Neural crest cell (in vitro differentiated cells): ENCODE measurements around the gene GTF2IRD1. TPM values are rescaled to one million over a fixed set of nuclear protein-coding genes. Genes with fewer than 3 reads are reported as not detected.
"Not testable (repeated sequence)": the region's sequence is repeated elsewhere in the genome, so short reads cannot be mapped to it uniquely, and the experiment has no call there.

ENCODE experiments used
- DNase-seq: peaks from one replicate; pipeline ENCODE4 v3.0.0; 2021; ENCODE audit warnings: low read depth, mixed read lengths, low spot score
- H3K27ac Mint-ChIP-seq: one replicate; pipeline ENCODE4 v1.8.0; 2021; ENCODE audit warnings: mild to moderate bottlenecking, mixed read lengths; ENCODE audit not compliant: unreplicated experiment
- H3K27me3 Mint-ChIP-seq: 2 replicates; pipeline ENCODE4 v1.8.0; 2021; ENCODE audit warnings: low read depth, mild to moderate bottlenecking, mixed read lengths
- H3K36me3 Mint-ChIP-seq: 2 replicates; pipeline ENCODE4 v1.8.0; 2021; ENCODE audit warnings: low read depth, mild to moderate bottlenecking, mixed read lengths
- H3K4me1 Mint-ChIP-seq: 2 replicates; pipeline ENCODE4 v1.8.0; 2021; ENCODE audit warnings: mixed read lengths
- H3K4me3 Mint-ChIP-seq: one replicate; pipeline ENCODE4 v1.8.0; 2021; ENCODE audit warnings: mild to moderate bottlenecking, mixed read lengths
- H3K9me3 Mint-ChIP-seq: 2 replicates; pipeline ENCODE4 v1.8.0; 2021; ENCODE audit warnings: mixed read lengths
- total RNA-seq: library from RNA; stranded (reverse); gene quantifications from 2 replicates; pipeline ENCODE4 v1.2.1, GENCODE V29; 2021
- TF ChIP-seq, protein P1 (sequence below): fragments of 200-600 bp; sonication (generic); conservative IDR thresholded peaks from 2 replicates; pipeline ENCODE4 v1.5.0; 2021; ENCODE audit warnings: antibody characterized with exemption, mild to moderate bottlenecking

GTF2IRD1 gene
- total RNA-seq, 1 donor from 2014 or later, result 50.1 TPM

DNA sequence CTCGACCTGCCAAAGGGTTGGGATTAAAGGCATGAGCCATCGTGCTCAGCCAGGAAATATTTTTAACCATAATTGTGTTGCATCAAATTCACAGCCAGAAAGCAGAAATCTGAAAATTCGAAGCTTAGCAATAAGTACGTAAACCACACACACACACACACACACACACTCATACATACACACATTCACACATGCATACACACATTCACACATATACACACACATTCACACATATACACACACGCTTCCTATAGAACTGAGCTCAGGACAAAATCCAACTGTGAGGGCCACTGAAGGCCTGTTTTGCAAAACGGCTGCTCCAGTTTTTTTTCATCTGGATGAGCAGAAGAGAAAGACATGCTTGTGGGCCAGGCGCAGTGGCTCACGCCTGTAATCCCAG, 178.8 kb downstream of the GTF2IRD1 start:
- H3K36me3 Mint-ChIP-seq, result no peaks in the 10 kb centered on the region
- H3K27me3 Mint-ChIP-seq, result no peaks in the 10 kb centered on the region
- no peak overlapping the region for H3K4me3 Mint-ChIP-seq
- TF ChIP-seq, protein P1, sequence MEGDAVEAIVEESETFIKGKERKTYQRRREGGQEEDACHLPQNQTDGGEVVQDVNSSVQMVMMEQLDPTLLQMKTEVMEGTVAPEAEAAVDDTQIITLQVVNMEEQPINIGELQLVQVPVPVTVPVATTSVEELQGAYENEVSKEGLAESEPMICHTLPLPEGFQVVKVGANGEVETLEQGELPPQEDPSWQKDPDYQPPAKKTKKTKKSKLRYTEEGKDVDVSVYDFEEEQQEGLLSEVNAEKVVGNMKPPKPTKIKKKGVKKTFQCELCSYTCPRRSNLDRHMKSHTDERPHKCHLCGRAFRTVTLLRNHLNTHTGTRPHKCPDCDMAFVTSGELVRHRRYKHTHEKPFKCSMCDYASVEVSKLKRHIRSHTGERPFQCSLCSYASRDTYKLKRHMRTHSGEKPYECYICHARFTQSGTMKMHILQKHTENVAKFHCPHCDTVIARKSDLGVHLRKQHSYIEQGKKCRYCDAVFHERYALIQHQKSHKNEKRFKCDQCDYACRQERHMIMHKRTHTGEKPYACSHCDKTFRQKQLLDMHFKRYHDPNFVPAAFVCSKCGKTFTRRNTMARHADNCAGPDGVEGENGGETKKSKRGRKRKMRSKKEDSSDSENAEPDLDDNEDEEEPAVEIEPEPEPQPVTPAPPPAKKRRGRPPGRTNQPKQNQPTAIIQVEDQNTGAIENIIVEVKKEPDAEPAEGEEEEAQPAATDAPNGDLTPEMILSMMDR, result no peak
- no peaks in the 10 kb centered on the region for H3K9me3 Mint-ChIP-seq
- peaks cover 17% of the 10 kb centered on the region for H3K4me1 Mint-ChIP-seq
- DNase-seq, result no peak
- H3K27ac Mint-ChIP-seq, result no peak overlapping the region

DNA sequence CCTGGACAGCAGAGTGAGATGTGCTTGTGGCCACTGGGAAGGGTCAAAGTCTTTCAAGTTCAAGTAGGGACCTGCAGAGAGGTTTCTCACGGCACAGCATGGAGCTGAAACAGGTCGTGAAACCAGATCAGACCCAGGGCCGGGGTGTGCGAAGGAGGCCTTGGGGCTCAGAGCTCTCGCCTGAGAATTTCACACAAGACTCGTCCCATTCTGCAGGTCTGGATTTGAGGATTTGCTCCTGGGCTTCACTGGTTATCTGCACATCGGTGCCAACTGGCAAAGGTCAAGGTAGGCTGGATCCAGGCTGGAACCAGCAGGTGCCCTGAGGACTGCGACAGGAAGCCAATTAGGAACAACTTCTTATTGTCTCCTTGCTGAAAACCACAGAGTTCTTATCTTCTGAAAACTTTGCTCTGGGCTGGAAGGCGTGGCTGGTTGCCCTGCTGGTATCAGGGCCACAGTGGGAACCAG, 179.8 kb downstream of the GTF2IRD1 start:
- peaks cover 7% of the 10 kb centered on the region for H3K4me1 Mint-ChIP-seq
- TF ChIP-seq, protein P1, result no peak
- no peak overlapping the region for H3K27ac Mint-ChIP-seq
- DNase-seq, result no peak
- H3K27me3 Mint-ChIP-seq, result no peaks in the 10 kb centered on the region
- no peaks in the 10 kb centered on the region for H3K36me3 Mint-ChIP-seq
- no peaks in the 10 kb centered on the region for H3K9me3 Mint-ChIP-seq
- no peak overlapping the region for H3K4me3 Mint-ChIP-seq

DNA sequence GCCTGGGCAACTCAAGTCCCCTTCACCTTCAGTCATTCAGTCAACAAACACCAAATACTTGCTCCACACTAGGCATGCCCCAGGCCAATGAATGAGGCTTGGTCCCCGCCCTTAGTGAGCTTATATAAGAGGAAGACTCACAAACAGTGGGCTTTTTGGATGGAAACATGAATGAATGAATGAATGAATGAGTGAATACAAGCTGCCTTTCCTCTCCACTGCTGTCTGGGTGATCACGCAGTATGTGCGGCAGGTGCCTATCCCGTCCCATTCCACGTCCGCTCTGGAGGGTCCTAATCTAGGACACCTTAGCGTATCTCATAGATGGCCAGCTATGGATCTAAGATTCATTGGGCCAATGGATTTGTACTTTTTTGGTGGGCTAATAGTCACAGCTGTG, 184.0 kb downstream of the GTF2IRD1 start:
- no peaks in the 10 kb centered on the region for H3K9me3 Mint-ChIP-seq
- H3K4me3 Mint-ChIP-seq, result no peak overlapping the region
- no peaks in the 10 kb centered on the region for H3K36me3 Mint-ChIP-seq
- no peak for DNase-seq
- no peaks in the 10 kb centered on the region for H3K27me3 Mint-ChIP-seq
- TF ChIP-seq, protein P1, result no peak
- peaks cover 6% of the 10 kb centered on the region for H3K4me1 Mint-ChIP-seq
- no peak overlapping the region for H3K27ac Mint-ChIP-seq

DNA sequence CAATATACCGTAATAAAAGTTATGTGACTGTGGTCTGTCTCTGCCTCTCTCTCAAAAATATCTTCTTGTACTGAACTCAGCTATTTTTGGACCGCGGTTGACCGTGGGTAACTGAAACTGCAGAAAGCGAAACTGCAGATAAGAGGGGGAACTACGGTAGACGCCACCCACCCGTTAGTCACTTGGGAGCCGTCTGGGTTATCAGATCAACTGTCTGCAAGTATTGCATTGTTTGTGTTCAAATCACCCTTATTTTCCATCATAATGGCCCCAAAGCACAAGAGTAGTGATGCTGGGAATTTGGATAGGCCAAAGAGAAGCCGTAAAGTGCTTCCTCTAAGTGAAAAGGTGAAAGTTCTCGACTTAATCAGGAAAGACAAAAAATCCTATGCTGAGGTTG, 196.3 kb downstream of the GTF2IRD1 start:
- H3K9me3 Mint-ChIP-seq, H3K27ac Mint-ChIP-seq, H3K27me3 Mint-ChIP-seq, H3K36me3 Mint-ChIP-seq, DNase-seq: not testable (repeated sequence)
- Mint-ChIP-seq H3K4me3 (peak overlapping the region; percentile 66), H3K4me1 (peaks cover 15% of the 10 kb centered on the region)

DNA sequence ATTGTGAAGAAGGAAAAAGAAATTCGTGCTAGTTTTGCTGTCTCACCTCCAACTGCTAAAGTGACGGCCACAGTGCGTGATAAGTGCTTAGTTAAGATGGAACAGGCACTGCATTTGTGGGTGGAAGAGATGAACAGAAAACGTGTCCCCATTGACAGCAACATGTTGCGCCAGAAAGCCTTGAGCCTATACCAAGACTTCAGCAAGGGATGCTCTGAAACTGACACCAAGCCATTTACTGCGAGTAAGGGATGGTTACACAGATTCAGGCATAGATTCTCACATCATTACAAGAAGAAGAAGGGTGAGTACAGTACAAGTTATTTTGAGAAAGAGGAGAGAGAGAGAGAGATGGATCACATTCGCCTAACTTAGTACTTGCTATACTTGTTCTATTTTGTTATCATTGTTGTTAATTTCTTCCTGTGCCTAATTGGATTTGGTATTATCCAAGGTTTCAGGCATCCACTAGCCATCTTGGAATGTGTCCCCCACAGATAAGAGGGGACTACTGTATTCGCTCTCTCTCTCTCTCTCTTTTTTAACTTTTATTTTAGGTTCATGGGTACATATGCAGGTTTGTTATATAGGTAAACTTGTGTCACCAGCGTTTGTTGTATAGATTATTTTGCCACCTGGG, 196.9 kb downstream of the GTF2IRD1 start:
- H3K9me3 Mint-ChIP-seq, DNase-seq, H3K27ac Mint-ChIP-seq, H3K4me3 Mint-ChIP-seq, H3K36me3 Mint-ChIP-seq, H3K27me3 Mint-ChIP-seq: not testable (repeated sequence)
- H3K4me1 Mint-ChIP-seq, result peaks cover 21% of the 10 kb centered on the region

DNA sequence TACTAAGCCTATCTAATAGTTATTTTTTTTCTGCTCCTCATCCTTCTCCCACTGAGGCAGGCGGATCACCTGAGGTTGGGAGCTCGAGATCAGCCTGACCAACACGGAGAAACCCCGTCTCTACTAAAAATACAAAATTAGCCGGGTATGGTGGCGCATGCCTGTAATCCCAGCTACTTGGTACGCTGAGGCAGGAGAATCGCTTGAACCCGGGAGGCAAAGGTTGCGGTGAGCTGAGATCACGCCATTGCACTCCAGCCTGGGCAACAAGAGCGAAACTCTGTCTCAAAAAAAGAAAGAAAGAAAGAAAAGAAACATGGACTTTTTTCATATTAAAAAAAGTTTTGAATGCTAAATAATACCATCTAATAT, 197.4 kb downstream of the GTF2IRD1 start:
- H3K27me3 Mint-ChIP-seq, H3K9me3 Mint-ChIP-seq, H3K36me3 Mint-ChIP-seq, H3K4me3 Mint-ChIP-seq, DNase-seq, H3K27ac Mint-ChIP-seq: not testable (repeated sequence)
- H3K4me1 Mint-ChIP-seq, result peaks cover 26% of the 10 kb centered on the region

Other genes starting within 250 kb of the GTF2IRD1 start
- gene LAT2, start 243.9 kb upstream of the GTF2IRD1 start, total RNA-seq, result 0.82 and 1.1 TPM in 2 replicates
- 77.0 and 80.4 TPM in 2 replicates for gene RFC2, start 199.5 kb upstream of the GTF2IRD1 start, total RNA-seq
- gene CLIP2, start 164.5 kb upstream of the GTF2IRD1 start, total RNA-seq, result 24.0 and 26.5 TPM in 2 replicates
- gene GTF2I, start 203.8 kb downstream of the GTF2IRD1 start, total RNA-seq, result 381 and 396 TPM in 2 replicates